Measurements from ENCODE around the gene ALG6. TPM values are rescaled to one million over a fixed set of nuclear protein-coding genes. Genes with fewer than 3 reads are reported as not detected.

ALG6 gene
- total RNA-seq, result 10 to 100 TPM; 23.8 to 25.3 TPM

GRCh38 chr1:63367215-63368103 is at the start of gene ALG6:
TSS of gene ALG6 (plus strand) at chr1:63367627. CDS start at chr1:63370978, 3,351 bp downstream.

GRCh38 chr1:63322114-63322943 is 45.1 kb upstream of the ALG6 start, which contains the start of gene FOXD3:
TSS of gene FOXD3 (plus strand) at chr1:63322567. CDS start at chr1:63323059, 492 bp downstream.

Small RNAs within 50 kb of the gene (microRNA-seq; reads per million reads assigned to microRNA genes)
- gene MIR6068 (ENCODE audit: borderline microRNAs expressed, borderline replicate concordance), result not detected

Other genes with a start within 250 kb of the ALG6 start
- gene FOXD3, start 45.1 kb upstream of the ALG6 start, total RNA-seq, result not detected
- gene ITGB3BP, start 155.6 kb downstream of the ALG6 start, total RNA-seq, result 10 to 100 TPM; 39.5 to 39.7 TPM
- gene EFCAB7, start 155.9 kb downstream of the ALG6 start, total RNA-seq, result 1 to 10 TPM; 5.8 to 8.5 TPM
- gene PGM1, start 225.8 kb downstream of the ALG6 start, total RNA-seq, result 10 to 100 TPM; 45.0 to 46.8 TPM